A673 (cell line): Measurements from ENCODE around the gene LRP4. TPM values are rescaled to one million over a fixed set of nuclear protein-coding genes. Genes with fewer than 3 reads are reported as not detected.

Experiments
- BruUV-seq: library from RNA; stranded (reverse); fragments of 400-500 nt; replicated peaks from 2 replicates; lab custom pipeline; 2021; lab: Mats Ljungman, UMichigan
- CTCF ChIA-PET: fragments of 300-600 bp; sonication (Branson Sonifier 250); formaldehyde crosslinking; loops from one replicate; lab custom pipeline; 2022; ENCODE audit warnings: antibody characterized with exemption; lab: Charles Lee
- POLR2A ChIA-PET: fragments of 300-600 bp; sonication (Branson Sonifier 250); formaldehyde crosslinking; loops from one replicate; lab custom pipeline; 2022; ENCODE audit warnings: antibody characterized with exemption; ENCODE audit not compliant: low non-redundant PET; lab: Charles Lee
- DNase-seq: peaks from one replicate; pipeline ENCODE4 v3.0.0-alpha.2; 2015; ENCODE audit warnings: low spot score
- H3K27ac ChIP-seq: fragments of 200-600 bp; sonication (generic); 2 replicates; pipeline ENCODE4 v1.5.1; 2016; ENCODE audit warnings: mixed run types, low read depth, mild to moderate bottlenecking, mixed read lengths, antibody characterized with exemption, low read length; ENCODE audit not compliant: poor library complexity, severe bottlenecking
- H3K27me3 ChIP-seq: fragments of 200-600 bp; sonication (generic); replicated peaks from 2 replicates; pipeline ENCODE4 v1.6.1; 2017; ENCODE audit warnings: mixed run types, low read depth, mild to moderate bottlenecking, mixed read lengths, antibody characterized with exemption, low read length; ENCODE audit not compliant: insufficient read depth, poor library complexity
- H3K36me3 ChIP-seq: fragments of 200-600 bp; sonication (generic); 2 replicates; pipeline ENCODE4 v1.6.1; 2016; ENCODE audit warnings: mixed run types, mild to moderate bottlenecking, mixed read lengths, antibody characterized with exemption, low read length; ENCODE audit not compliant: insufficient read depth, poor library complexity, severe bottlenecking
- H3K4me1 ChIP-seq: fragments of 200-600 bp; sonication (generic); 2 replicates; pipeline ENCODE4 v1.6.1; 2017; ENCODE audit warnings: mixed run types, mild to moderate bottlenecking, mixed read lengths, antibody characterized with exemption, low read length; ENCODE audit not compliant: insufficient read depth, poor library complexity, severe bottlenecking
- H3K4me3 ChIP-seq: fragments of 200-600 bp; sonication (generic); 2 replicates; pipeline ENCODE4 v1.5.1; 2016; ENCODE audit warnings: low read depth, mixed run types, mild to moderate bottlenecking, mixed read lengths, low read length; ENCODE audit not compliant: poor library complexity, severe bottlenecking
- H3K9me3 ChIP-seq: fragments of 200-600 bp; sonication (generic); 2 replicates; pipeline ENCODE4 v1.6.1; 2016; ENCODE audit warnings: mixed run types, low read depth, mild to moderate bottlenecking, mixed read lengths, antibody characterized with exemption, low read length; ENCODE audit not compliant: poor library complexity, severe bottlenecking
- CTCF ChIP-seq: fragments of 300-800, 200-600 bp; sonication (generic); conservative IDR thresholded peaks from 2 replicates; pipeline ENCODE4 v1.5.1; 2017; ENCODE audit warnings: low read depth, mild to moderate bottlenecking, antibody characterized with exemption, low read length, moderate library complexity, mixed read lengths
- EZH2 ChIP-seq: fragments of 200-600 bp; sonication (generic); IDR thresholded peaks from 2 replicates; pipeline ENCODE4 v1.6.1; 2017; ENCODE audit warnings: borderline replicate concordance, low read depth, mild to moderate bottlenecking, mixed read lengths, antibody characterized with exemption, low read length; ENCODE audit not compliant: poor library complexity, severe bottlenecking
- intact Hi-C: fragments of 100-400 bp; cut with micrococcal nuclease; formaldehyde crosslinking; loops from one replicate; pipeline ENCODE4 v1.10.0; 2022; ENCODE audit not compliant: unreplicated experiment
- total RNA-seq: library from RNA; stranded (reverse); gene quantifications from 2 replicates; pipeline ENCODE4 v1.2.3, GENCODE V29; 2021

LRP4 gene
- total RNA-seq, 1 experiment from 2014 or later = 31.8 TPM

DNA sequence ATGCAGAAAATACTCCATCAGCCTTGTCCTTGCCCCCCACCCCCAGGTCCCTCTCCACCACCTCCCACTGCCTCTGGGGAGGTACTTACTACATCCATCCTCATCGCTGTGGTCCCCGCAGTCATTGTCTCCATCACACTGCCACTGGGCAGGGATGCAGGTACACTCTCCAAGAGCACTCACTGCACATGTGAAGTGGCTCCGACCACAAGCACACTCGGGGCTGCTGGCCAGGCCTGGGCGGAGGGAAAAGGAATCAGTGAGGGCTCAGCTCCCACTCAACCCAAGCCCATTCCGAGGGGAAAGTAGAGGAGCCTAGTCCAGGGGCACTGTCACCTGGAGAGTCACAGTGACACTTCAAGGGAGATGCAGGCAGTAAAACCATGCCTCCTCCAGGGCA, 15.7 kb downstream of the LRP4 start:
- H3K9me3 ChIP-seq = no peaks in the 10 kb centered on the region
- no peaks in the 10 kb centered on the region for H3K27me3 ChIP-seq
- intact Hi-C loops = no loop called here
- H3K4me1 ChIP-seq = no peaks in the 10 kb centered on the region
- no peak overlapping the region for H3K27ac ChIP-seq
- POLR2A ChIA-PET = no interaction called here
- no peak for DNase-seq
- CTCF ChIA-PET = interaction anchor here (0.8 kb wide), 1 partner anchor 14 kb away, joined by 4 read pairs; no protein-coding TSS in a partner anchor
- BruUV-seq = no TSS peak
- no peaks in the 10 kb centered on the region for H3K36me3 ChIP-seq
- TF ChIP-seq CTCF = no peak
- TF ChIP-seq EZH2 = no peak
- H3K4me3 ChIP-seq = no peak overlapping the region

GRCh38 chr11:46901156-46901555, 17.2 kb downstream of the LRP4 start:
- CTCF ChIA-PET = interaction anchor here (0.7 kb wide), 1 partner anchor 252 kb away, joined by 3 read pairs; no protein-coding TSS in a partner anchor
- no peak overlapping the region for H3K27ac ChIP-seq
- DNase-seq = peak; percentile 66
- no peaks in the 10 kb centered on the region for H3K9me3 ChIP-seq
- intact Hi-C loops = no loop called here
- no TSS peak for BruUV-seq
- no peaks in the 10 kb centered on the region for H3K27me3 ChIP-seq
- POLR2A ChIA-PET = interaction anchor here (0.5 kb wide), 1 partner anchor 320 kb away, joined by 5 read pairs; no protein-coding TSS in a partner anchor
- peaks cover 4% of the 10 kb centered on the region for H3K36me3 ChIP-seq
- no peak overlapping the region for H3K4me3 ChIP-seq
- no peaks in the 10 kb centered on the region for H3K4me1 ChIP-seq
- TF ChIP-seq CTCF (no peak), EZH2 (no peak)

DNA sequence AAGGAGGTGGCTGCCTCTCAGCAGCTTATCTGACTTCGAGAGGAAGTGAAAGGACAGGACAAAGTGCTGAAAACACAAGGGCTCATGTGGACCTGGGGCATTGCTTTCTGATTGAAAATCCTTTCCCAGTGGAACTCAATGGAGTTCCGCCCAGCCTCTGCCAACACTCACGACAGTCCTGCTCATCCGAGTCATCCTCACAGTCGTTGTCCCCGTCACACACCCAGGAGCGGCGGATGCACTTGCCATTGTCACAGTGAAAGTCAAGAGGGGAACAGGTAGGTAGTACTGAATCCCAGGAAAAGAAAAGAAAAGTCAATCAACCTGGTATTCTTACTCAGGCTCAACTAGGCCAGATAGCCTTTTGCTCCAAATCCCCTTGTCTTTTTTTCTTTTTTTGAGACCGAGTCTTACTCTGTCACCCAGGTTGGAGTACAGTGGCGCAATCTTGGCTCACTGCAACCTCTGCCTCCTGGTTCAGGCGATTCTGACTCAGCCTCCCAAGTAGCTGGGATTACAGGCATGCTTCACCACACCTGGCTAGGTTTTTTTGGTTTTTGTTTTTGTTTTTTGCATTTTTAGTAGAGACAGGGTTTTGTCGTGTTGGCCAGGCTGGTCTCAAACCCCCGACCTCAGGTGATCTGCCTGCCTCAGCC, 18.1 kb downstream of the LRP4 start:
- CTCF ChIA-PET = no interaction called here

More for the DNA sequence above, 18.1 kb downstream of the LRP4 start:
- Histone ChIP-seq H3K27me3 (no peaks in the 10 kb centered on the region), H3K27ac (no peak overlapping the region), H3K4me3 (no peak overlapping the region), H3K36me3 (peaks cover 6% of the 10 kb centered on the region), H3K4me1 (no peaks in the 10 kb centered on the region), H3K9me3 (no peaks in the 10 kb centered on the region)
- DNase-seq = no peak
- intact Hi-C loops = no loop called here
- POLR2A ChIA-PET = no interaction called here
- TF ChIP-seq EZH2 = no peak
- TF ChIP-seq CTCF = no peak
- BruUV-seq = no TSS peak
